NAMALWA (cell line): ENCODE measurements around the gene TM9SF3.

ENCODE experiments used
- DNase-seq: peaks from one replicate; pipeline ENCODE4 v3.0.0-alpha.2; 2015; ENCODE audit warnings: low spot score

The TM9SF3 gene

DNA sequence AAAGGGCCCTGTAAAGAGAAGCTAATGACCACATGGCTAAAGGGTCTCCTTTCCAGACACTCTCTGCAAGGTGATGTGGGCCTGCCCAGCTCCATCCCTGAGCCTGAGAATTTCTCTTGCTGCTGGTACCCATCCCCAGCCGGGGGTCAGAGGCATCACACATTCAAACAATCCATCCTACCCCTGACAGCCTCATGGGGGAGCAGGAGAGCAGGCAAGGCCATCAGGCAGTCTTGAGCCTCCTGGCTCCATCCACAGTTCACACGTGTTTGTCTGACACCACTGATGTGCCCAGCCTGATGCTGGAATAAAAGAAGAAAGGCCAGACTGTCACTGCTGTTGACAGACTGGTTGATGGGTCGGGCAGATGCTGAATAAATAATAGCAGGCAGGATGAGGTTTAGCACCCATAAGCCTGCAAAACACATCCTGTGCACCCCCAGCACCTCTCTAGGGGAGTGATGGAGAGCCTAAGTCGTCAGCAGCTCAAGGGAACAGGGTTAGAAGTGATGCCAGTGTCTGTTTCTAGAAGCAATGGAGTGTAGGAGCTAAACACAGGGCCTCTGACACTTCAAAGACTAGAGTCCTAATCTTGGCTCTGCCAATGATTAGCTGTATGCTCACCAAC is 116.6 kb downstream of the TM9SF3 start:
- peak; percentile 76 for DNase-seq

- DNase-seq: no peak
These were observed 118.0 kb downstream of the TM9SF3 start for GRCh38 chr10:96468845-96469244.
